HCT116 (cell line): ENCODE results near the gene GRIP2. TPM values are rescaled to one million over a fixed set of nuclear protein-coding genes. Genes with fewer than 3 reads are reported as not detected.

Experiments
- ATAC-seq: fragments of 200-7000 bp; cut with Tn5 transposase; 2 replicates; pipeline ENCODE4 v1.9.1; 2020; ENCODE audit warnings: mild to moderate bottlenecking, moderate library complexity
- BruUV-seq: library from RNA; stranded (reverse); fragments of 400-500 nt; replicated peaks from 2 replicates; lab custom pipeline; 2021; lab: Mats Ljungman, UMichigan
- CTCF ChIA-PET: fragments of 300-600 bp; sonication (Branson Sonifier 250); formaldehyde crosslinking; loops from one replicate; lab custom pipeline; 2021; ENCODE audit warnings: antibody characterized with exemption; lab: Charles Lee
- POLR2A ChIA-PET: fragments of 300-600, 350-600 bp; sonication (Branson Sonifier 250); formaldehyde crosslinking; loops from one replicate; lab custom pipeline; 2021; ENCODE audit warnings: antibody characterized with exemption; lab: Charles Lee
- RAD21 ChIA-PET, 2 experiments: fragments of 300-600 bp; sonication (Branson Sonifier 250); formaldehyde crosslinking; loops; one replicate each; lab custom pipeline; 2023; ENCODE audit warnings: low total read pairs in 2 of 2; ENCODE audit not compliant: uncharacterized antibody in 2 of 2, unreplicated experiment in 2 of 2, low non-redundant PET in 1 of 2; lab: Charles Lee
- DNase-seq: peaks from one replicate; pipeline ENCODE4 v3.0.0-alpha.2; 2010; ENCODE audit warnings: low read depth, low spot score
- H2AFZ ChIP-seq: fragments of 200-600 bp; shearing (Covaris generic), sonication (generic); 2 replicates; pipeline ENCODE4 v1.6.1; 2017; ENCODE audit warnings: low read depth, mixed run types, mixed read lengths, antibody characterized with exemption, low read length; ENCODE audit not compliant: poor library complexity, severe bottlenecking
- H3K27ac ChIP-seq: 2 replicates; pipeline ENCODE4 v1.5.1; 2012; ENCODE audit warnings: low read depth, low read length
- H3K27me3 ChIP-seq: fragments of 200-600 bp; sonication (generic); 2 replicates; pipeline ENCODE4 v1.6.1; 2016; ENCODE audit warnings: mixed run types, low read length, mixed read lengths; ENCODE audit not compliant: insufficient read depth
- H3K36me3 ChIP-seq, 2 experiments: fragments of 200-500 bp in 1 of 2; fragments of 200-600 bp in 1 of 2; sonication (Bioruptor generic) in 1 of 2; sonication (generic) in 1 of 2; 2 replicates each; pipeline versions ENCODE4 v1.5.1 to v1.6.1; 2014 to 2016; ENCODE audit warnings: low read length in 2 of 2, inconsistent platforms in 1 of 2, mixed read lengths in 1 of 2, mixed run types in 1 of 2; ENCODE audit not compliant: insufficient read depth in 2 of 2, control insufficient read depth in 1 of 2
- H3K4me1 ChIP-seq, 2 experiments: fragments of 200-600 bp in 1 of 2; sonication (generic) in 1 of 2; 2 replicates each; pipeline versions ENCODE4 v1.5.1 to v1.6.1; 2012 to 2017; ENCODE audit warnings: low read length in 2 of 2, inconsistent platforms in 1 of 2, mild to moderate bottlenecking in 1 of 2, mixed read lengths in 1 of 2, mixed run types in 1 of 2, moderate library complexity in 1 of 2; ENCODE audit not compliant: insufficient read depth in 2 of 2, control insufficient read depth in 1 of 2
- H3K4me2 ChIP-seq: fragments of 200-600 bp; sonication (generic); 2 replicates; pipeline ENCODE4 v1.6.1; 2017; ENCODE audit warnings: mixed run types, low read length, mixed read lengths
- H3K4me3 ChIP-seq, 2 experiments: fragments of 200-600 bp in 1 of 2; sonication (generic) in 1 of 2; replicated peaks in 1 of 2; 2 replicates each; pipeline ENCODE4 v1.5.1; 2011 to 2016; ENCODE audit warnings: low read length in 2 of 2, control low read depth in 1 of 2, low read depth in 1 of 2, mild to moderate bottlenecking in 1 of 2, mixed read lengths in 1 of 2, mixed run types in 1 of 2
- H3K79me2 ChIP-seq: fragments of 200-600 bp; sonication (generic); 2 replicates; pipeline ENCODE4 v1.6.1; 2017; ENCODE audit warnings: mild to moderate bottlenecking, mixed run types, low read length, moderate library complexity, mixed read lengths; ENCODE audit not compliant: insufficient read depth
- H3K9ac ChIP-seq: fragments of 200-600 bp; sonication (generic); 2 replicates; pipeline ENCODE4 v1.6.1; 2016; ENCODE audit warnings: low read length, mixed read lengths
- H3K9me2 ChIP-seq: fragments of 200-600 bp; sonication (generic), shearing (Covaris generic); 2 replicates; pipeline ENCODE4 v1.6.1; 2017; ENCODE audit warnings: mixed run types, mild to moderate bottlenecking, moderate library complexity; ENCODE audit not compliant: insufficient read depth
- H3K9me3 ChIP-seq, 2 experiments: fragments of 200-500 bp in 1 of 2; fragments of 200-600 bp in 1 of 2; sonication (Bioruptor generic) in 1 of 2; sonication (generic) in 1 of 2; 2 replicates each; pipeline ENCODE4 v1.6.1; 2014 to 2017; ENCODE audit warnings: low read length in 2 of 2, mixed read lengths in 2 of 2, inconsistent platforms in 1 of 2, low read depth in 1 of 2, mild to moderate bottlenecking in 1 of 2, mixed run types in 1 of 2, moderate library complexity in 1 of 2; ENCODE audit not compliant: control insufficient read depth in 1 of 2, insufficient read depth in 1 of 2
- H4K20me1 ChIP-seq: fragments of 200-600 bp; sonication (generic), shearing (Covaris generic); 2 replicates; pipeline ENCODE4 v1.6.1; 2017; ENCODE audit warnings: mixed run types, mild to moderate bottlenecking, moderate library complexity; ENCODE audit not compliant: insufficient read depth
- CBX3 ChIP-seq: IDR thresholded peaks from 2 replicates; pipeline ENCODE4 v1.6.1; 2012; ENCODE audit warnings: low read depth
- CEBPB ChIP-seq: IDR thresholded peaks from 2 replicates; pipeline ENCODE4 v1.6.1; 2012; ENCODE audit warnings: low read depth
- CTCF ChIP-seq, 3 experiments: fragments of 200-600 bp in 1 of 3; sonication (generic) in 1 of 3; IDR thresholded peaks in 2 of 3; conservative IDR thresholded peaks in 1 of 3; 2 replicates each; pipeline ENCODE4 v1.5.1; 2012 to 2017; ENCODE audit warnings: low read depth in 2 of 3, low read length in 2 of 3, antibody characterized with exemption in 1 of 3, borderline replicate concordance in 1 of 3, control low read depth in 1 of 3, mild to moderate bottlenecking in 1 of 3, mixed read lengths in 1 of 3, mixed run types in 1 of 3, moderate library complexity in 1 of 3; ENCODE audit not compliant: insufficient read depth in 1 of 3
- EGR1 ChIP-seq: IDR thresholded peaks from 2 replicates; pipeline ENCODE4 v1.6.1; 2012; ENCODE audit warnings: low read depth
- EZH2 ChIP-seq: fragments of 200-600 bp; sonication (generic); IDR thresholded peaks from 2 replicates; pipeline ENCODE4 v1.6.1; 2017; ENCODE audit warnings: antibody characterized with exemption, mixed run types
- EZH2phosphoT487 ChIP-seq: fragments of 200-600 bp; IDR thresholded peaks from 2 replicates; pipeline ENCODE4 v1.6.1; 2018; ENCODE audit warnings: antibody characterized with exemption, borderline replicate concordance
- FOSL1 ChIP-seq: IDR thresholded peaks from 2 replicates; pipeline ENCODE4 v1.6.1; 2012; ENCODE audit warnings: low read depth
- JUND ChIP-seq: IDR thresholded peaks from 2 replicates; pipeline ENCODE4 v1.6.1; 2012
- MAX ChIP-seq: IDR thresholded peaks from 2 replicates; pipeline ENCODE4 v1.6.1; 2012
- POLR2A ChIP-seq: IDR thresholded peaks from 2 replicates; pipeline ENCODE4 v1.7.0; 2011; ENCODE audit warnings: borderline replicate concordance; ENCODE audit not compliant: insufficient read depth, insufficient read length; ENCODE audit errors: extremely low read depth
- POLR2AphosphoS5 ChIP-seq: IDR thresholded peaks from 2 replicates; pipeline ENCODE4 v1.6.1; 2011; ENCODE audit warnings: mild to moderate bottlenecking, low read depth, low read length, moderate library complexity
- RAD21 ChIP-seq: IDR thresholded peaks from 2 replicates; pipeline ENCODE4 v1.6.1; 2012; ENCODE audit warnings: low read depth, mild to moderate bottlenecking
- REST ChIP-seq: IDR thresholded peaks from 2 replicates; pipeline ENCODE4 v1.6.1; 2012; ENCODE audit warnings: low read depth
- SIN3A ChIP-seq: IDR thresholded peaks from 2 replicates; pipeline ENCODE4 v1.6.1; 2012; ENCODE audit warnings: low read depth
- SRF ChIP-seq: IDR thresholded peaks from 2 replicates; pipeline ENCODE4 v1.6.1; 2012; ENCODE audit warnings: low read depth
- TCF7L2 ChIP-seq: IDR thresholded peaks from 2 replicates; pipeline ENCODE4 v1.7.0; 2011; ENCODE audit warnings: borderline replicate concordance, inconsistent platforms; ENCODE audit not compliant: insufficient read depth, insufficient read length; ENCODE audit errors: extremely low read depth
- YY1 ChIP-seq: IDR thresholded peaks from 2 replicates; pipeline ENCODE4 v1.6.1; 2011; ENCODE audit warnings: low read length, low read depth, moderate library complexity, mild to moderate bottlenecking; ENCODE audit not compliant: insufficient replicate concordance; ENCODE audit errors: extremely low read depth
- ZFX ChIP-seq: fragments of 450-650 bp; IDR thresholded peaks from 2 replicates; pipeline ENCODE4 v1.6.1; 2017
- ZNF274 ChIP-seq: fragments of 200-500 bp; sonication (Bioruptor generic); IDR thresholded peaks from 2 replicates; pipeline ENCODE4 v1.6.1; 2014; ENCODE audit warnings: mild to moderate bottlenecking, low read depth, low read length, inconsistent platforms
- intact Hi-C: fragments of 100-400 bp; cut with micrococcal nuclease; formaldehyde crosslinking; loops from 2 replicates; pipeline ENCODE4 v1.10.0; 2022
- total RNA-seq: library from RNA; stranded (reverse); gene quantifications from one replicate; pipeline ENCODE4 v1.2.1, GENCODE V29; 2021; ENCODE audit not compliant: unreplicated experiment
- TF ChIP-seq, protein P1 (sequence below): IDR thresholded peaks from 2 replicates; pipeline ENCODE4 v1.6.1; 2011; ENCODE audit warnings: mild to moderate bottlenecking, low read length, moderate library complexity; ENCODE audit not compliant: insufficient replicate concordance; ENCODE audit errors: extremely low read depth

GRIP2 gene
- total RNA-seq, 1 experiment from 2014 or later: 0.34 TPM

DNA sequence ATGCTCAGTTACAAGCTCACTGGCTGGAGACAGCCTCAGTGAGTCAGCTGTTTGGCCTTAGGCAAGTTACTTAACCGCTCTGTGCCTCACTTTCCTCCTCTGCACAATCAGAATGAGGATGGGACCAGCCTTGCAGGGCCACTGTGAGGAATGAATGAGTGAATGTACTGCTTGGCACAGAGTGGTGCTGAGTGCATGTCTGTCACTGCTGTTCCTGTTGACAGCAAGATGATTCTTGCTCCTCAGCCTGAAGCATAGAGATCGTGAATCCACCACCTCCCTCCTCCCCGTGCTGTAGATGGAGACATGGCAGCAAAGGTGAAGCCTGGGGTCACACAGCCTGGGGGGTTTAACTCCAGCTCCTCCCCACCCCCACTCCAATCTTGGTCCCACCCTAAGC is 14.6 kb upstream of the GRIP2 start:
- H2AFZ ChIP-seq: no peak overlapping the region
- H4K20me1 ChIP-seq: no peaks in the 10 kb centered on the region
- H3K27ac ChIP-seq: no peak overlapping the region
- no peak for DNase-seq
- no peak for ATAC-seq
- H3K4me2 ChIP-seq: no peak overlapping the region
- H3K4me3 ChIP-seq: no peak overlapping the region
- H3K27me3 ChIP-seq: no peaks in the 10 kb centered on the region
- H3K36me3 ChIP-seq: no peaks in the 10 kb centered on the region
- no peak overlapping the region for H3K9ac ChIP-seq
- CTCF ChIA-PET: interaction anchor here (0.6 kb wide), 1 partner anchor 50 kb away, joined by 3 read pairs; no protein-coding TSS in a partner anchor
- BruUV-seq: no TSS peak
- intact Hi-C loops: no loop called here
- POLR2A ChIA-PET: no interaction called here
- H3K4me1 ChIP-seq: peaks cover 6 to 9% of the 10 kb centered on the region in 2 experiments; a peak in 2 of 4 replicates
- H3K79me2 ChIP-seq: no peaks in the 10 kb centered on the region
- no peak for TF ChIP-seq EZH2phosphoT487
- no peak for TF ChIP-seq CTCF (IDR thresholded peaks at IDR 0.05 in 2 of 3, conservative IDR thresholded peaks at IDR 0.05 in 1 of 3; ENCODE audit: borderline replicate concordance in 1 of 3, insufficient read depth in 1 of 3, low read depth in 2 of 3, low read length in 2 of 3)
- no peak for TF ChIP-seq YY1
- TF ChIP-seq POLR2AphosphoS5: no peak
- no peak for TF ChIP-seq POLR2A
- TF ChIP-seq EGR1: no peak
- no peak for TF ChIP-seq ZFX
- TF ChIP-seq CEBPB: no peak
- no peak for TF ChIP-seq MAX
- TF ChIP-seq EZH2: no peak
- TF ChIP-seq REST: no peak
- TF ChIP-seq TCF7L2: no peak
- no peak for TF ChIP-seq RAD21
- TF ChIP-seq JUND: no peak
- TF ChIP-seq CBX3: no peak
- no peak for TF ChIP-seq ZNF274
- TF ChIP-seq FOSL1: no peak
- TF ChIP-seq, protein P1, sequence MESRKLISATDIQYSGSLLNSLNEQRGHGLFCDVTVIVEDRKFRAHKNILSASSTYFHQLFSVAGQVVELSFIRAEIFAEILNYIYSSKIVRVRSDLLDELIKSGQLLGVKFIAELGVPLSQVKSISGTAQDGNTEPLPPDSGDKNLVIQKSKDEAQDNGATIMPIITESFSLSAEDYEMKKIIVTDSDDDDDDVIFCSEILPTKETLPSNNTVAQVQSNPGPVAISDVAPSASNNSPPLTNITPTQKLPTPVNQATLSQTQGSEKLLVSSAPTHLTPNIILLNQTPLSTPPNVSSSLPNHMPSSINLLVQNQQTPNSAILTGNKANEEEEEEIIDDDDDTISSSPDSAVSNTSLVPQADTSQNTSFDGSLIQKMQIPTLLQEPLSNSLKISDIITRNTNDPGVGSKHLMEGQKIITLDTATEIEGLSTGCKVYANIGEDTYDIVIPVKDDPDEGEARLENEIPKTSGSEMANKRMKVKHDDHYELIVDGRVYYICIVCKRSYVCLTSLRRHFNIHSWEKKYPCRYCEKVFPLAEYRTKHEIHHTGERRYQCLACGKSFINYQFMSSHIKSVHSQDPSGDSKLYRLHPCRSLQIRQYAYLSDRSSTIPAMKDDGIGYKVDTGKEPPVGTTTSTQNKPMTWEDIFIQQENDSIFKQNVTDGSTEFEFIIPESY: no peak
- no peak for TF ChIP-seq SIN3A
- no peak for TF ChIP-seq SRF
- no peaks in the 10 kb centered on the region for H3K9me3 ChIP-seq
- RAD21 ChIA-PET: no interaction called here
- H3K9me2 ChIP-seq: no peaks in the 10 kb centered on the region
